Activated CD4-positive, CD25-positive, alpha-beta regulatory T cell treated with anti-CD3 and anti-CD28 coated beads, Interleukin-2, amount 50 U/mL, for 24 hours (primary cell): ENCODE results near the gene POLE.

Experiments
- ATAC-seq, 2 donors: fragments of 150-1000 bp; cut with Tn5 transposase; one replicate each; pipeline ENCODE4 v1.10.0; 2021; ENCODE audit warnings: mild to moderate bottlenecking in 1 of 2, moderate library complexity in 1 of 2

The POLE gene

GRCh38 chr12:132687211-132688164 lies at the start of gene POLE, which contains the start of gene PXMP2:
Gene POLE (minus strand): TSS chr12:132687342. CDS start chr12:132687315, 27 bp downstream.
Gene PXMP2 (plus strand): TSS chr12:132687587. CDS start chr12:132687671, 84 bp downstream.
- ATAC-seq: peak; percentile 96

- ATAC-seq: no peak
Measured at GRCh38 chr12:132736913-132737312, 49.8 kb upstream of the POLE start.

- no peak for ATAC-seq
Measured at GRCh38 chr12:132736378-132736777, 49.2 kb upstream of the POLE start.

- no peak for ATAC-seq
Measured at GRCh38 chr12:132735496-132735895, 48.4 kb upstream of the POLE start.

- no peak for ATAC-seq
Measured at GRCh38 chr12:132734206-132734605, 47.1 kb upstream of the POLE start.

GRCh38 chr12:132731574-132731973 lies 44.4 kb upstream of the POLE start:
- ATAC-seq: no peak

- no peak for ATAC-seq
Measured at GRCh38 chr12:132730353-132730752, 43.2 kb upstream of the POLE start.

- ATAC-seq: no peak
Measured at GRCh38 chr12:132729541-132730320, 42.6 kb upstream of the POLE start.

- no peak for ATAC-seq
Measured at GRCh38 chr12:132728502-132728901, 41.4 kb upstream of the POLE start.

GRCh38 chr12:132727091-132727794 lies 40.1 kb upstream of the POLE start:
- no peak for ATAC-seq

GRCh38 chr12:132726386-132726785 lies 39.2 kb upstream of the POLE start:
- no peak for ATAC-seq

GRCh38 chr12:132724506-132725241 lies 37.5 kb upstream of the POLE start:
- ATAC-seq: no peak

GRCh38 chr12:132723764-132724140 lies 36.6 kb upstream of the POLE start:
- no peak for ATAC-seq

GRCh38 chr12:132723015-132723763 lies 36.0 kb upstream of the POLE start:
- no peak for ATAC-seq

- ATAC-seq: no peak
Measured at GRCh38 chr12:132720606-132721345, 33.6 kb upstream of the POLE start.

- ATAC-seq: no peak
Measured at GRCh38 chr12:132719954-132720324, 32.8 kb upstream of the POLE start.

- no peak for ATAC-seq
Measured at GRCh38 chr12:132719141-132719953, 32.2 kb upstream of the POLE start.

- no peak for ATAC-seq
Measured at GRCh38 chr12:132718644-132719043, 31.5 kb upstream of the POLE start.

GRCh38 chr12:132717531-132718387 lies 30.6 kb upstream of the POLE start:
- no peak for ATAC-seq
